ENCODE results near the gene SMYD1.

Gene SMYD1

DNA sequence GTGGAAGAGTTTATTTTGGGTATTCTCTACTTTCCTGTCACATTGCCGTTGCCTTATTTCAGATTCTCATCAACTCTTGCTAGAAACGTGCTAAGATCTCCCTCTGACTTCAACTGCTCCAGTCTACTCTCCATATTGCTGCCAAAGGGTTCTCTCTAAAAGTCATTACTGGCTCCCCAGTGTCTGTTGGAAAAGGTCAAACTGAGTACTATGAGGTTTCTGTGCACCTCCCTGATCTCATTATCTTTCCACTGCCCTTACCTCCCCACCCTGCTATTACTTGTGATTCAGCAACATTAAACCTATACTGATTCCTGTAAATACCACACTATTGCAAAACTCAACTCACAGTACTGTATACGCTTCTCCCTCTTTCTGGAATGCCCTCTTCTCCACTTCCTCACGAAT lies 10.2 kb upstream of the SMYD1 start:
- DNase-seq: no peak

DNA sequence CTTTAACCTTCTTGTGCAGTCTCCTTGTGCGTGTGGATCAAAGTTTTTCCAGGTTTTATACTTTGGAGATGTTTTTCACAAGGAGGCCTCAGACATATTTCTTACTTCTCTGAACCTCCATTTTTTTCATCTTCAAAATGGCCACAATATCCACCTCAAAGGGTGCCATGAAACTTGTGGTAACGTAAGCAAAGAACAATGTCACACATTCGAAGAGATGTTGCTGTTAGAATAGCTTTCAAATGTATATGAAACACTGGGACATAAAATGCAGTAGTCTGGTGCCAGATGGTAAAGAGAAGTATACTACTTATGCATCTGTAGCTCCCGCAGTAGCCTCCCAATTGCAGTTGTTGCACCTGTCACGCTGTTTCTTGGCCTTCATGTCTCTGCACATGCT lies 9.4 kb upstream of the SMYD1 start:
- DNase-seq: no peak

DNA sequence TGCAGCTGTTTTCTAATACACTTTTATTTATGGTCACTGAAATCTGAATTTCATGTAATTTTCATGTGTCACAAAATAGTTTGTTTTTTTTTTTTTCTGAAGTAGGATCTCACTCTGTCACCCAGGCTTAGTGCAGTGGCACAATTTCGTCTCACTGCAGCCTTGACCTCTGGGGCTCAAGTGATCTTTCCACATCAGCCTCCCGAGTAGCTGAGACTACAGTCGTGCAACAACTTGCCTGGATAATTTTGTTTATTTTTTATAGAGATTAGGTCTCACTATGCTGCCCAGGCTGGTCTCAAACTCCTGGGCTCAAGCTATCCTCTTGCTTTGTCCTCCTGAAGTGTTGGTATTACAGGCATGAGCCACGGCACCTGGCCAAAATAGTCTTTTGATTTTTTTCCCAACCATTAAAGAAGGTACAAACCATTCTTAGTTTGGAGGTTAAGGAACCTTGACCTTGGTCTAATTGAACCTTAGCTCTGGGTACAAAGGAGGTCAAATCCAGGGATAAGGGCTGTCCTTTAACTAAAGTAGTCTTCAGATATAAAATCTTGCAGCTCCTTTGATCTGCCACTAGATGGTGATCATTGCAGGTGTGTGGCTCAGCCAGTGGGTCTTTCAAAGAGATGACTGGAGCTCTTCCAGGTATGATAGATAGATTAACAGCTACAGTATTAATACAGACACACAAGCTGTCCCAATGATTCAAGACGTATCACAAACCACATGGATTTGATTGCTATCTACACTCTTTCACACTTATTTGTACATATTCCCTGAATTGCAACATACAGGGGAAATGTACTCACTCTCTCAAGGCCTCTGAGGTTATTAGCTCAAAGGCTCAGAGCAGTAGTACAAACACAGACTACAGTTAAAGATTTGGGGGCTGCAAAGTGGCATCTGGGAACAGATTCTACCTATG lies 7.4 kb upstream of the SMYD1 start:
- no peak for DNase-seq

DNA sequence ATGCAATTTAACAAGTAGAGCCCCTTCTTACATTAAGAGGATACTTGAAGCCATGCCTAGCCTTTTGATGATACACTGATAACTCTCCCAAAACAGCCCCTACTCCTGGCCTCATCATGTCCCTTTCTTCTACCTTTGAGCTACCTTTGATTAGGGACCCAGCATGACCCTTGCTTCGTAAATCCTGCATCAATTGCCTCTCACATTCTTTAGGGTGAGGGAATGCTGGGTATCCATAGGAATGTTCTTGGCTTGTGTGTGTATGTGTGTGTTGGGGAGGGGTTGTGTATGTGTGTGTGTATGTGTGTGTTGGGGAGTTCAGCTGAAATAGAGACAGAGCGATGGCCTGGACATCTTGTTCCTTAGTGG lies 6.7 kb upstream of the SMYD1 start:
- no peak for DNase-seq

DNA sequence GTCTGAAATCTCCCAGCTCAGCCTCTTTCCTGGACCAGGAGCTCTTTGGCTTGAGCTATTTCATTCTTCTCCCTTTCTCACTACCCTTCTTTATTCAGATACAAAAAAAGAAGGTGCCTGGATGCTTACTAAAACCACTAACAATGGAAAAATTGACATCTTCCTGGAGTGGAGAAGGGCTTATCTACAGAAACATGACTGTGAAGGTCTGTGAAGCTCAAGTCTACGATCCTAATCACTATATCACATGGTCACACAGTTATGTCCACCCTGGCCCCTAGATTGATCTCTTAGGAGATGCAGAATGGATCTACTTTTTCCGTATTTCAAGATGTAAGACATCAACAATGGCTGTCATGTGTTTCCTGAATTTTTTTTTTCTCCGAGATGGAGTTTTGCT lies 6.3 kb upstream of the SMYD1 start:
- no peak for DNase-seq

DNA sequence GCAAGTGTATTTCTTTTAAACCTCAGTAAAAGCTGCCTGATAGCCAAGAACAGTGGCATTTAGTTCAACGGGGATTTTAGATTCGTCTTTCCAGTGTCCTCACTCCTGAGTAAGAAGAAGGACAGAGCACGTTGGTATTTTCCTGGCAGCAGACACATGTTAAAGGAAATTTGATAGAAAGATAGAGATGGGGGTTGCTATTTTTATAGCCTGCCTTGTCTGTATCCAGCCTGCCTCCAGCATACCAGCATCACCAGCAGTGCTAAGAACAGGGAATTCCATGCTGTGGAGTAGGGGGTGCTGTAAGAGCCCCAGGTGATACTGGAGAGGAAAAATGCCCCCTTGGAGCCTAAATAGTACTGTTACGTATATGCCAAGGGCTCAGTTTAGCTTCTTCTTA lies 1.1 kb upstream of the SMYD1 start:
- no peak for DNase-seq

DNA sequence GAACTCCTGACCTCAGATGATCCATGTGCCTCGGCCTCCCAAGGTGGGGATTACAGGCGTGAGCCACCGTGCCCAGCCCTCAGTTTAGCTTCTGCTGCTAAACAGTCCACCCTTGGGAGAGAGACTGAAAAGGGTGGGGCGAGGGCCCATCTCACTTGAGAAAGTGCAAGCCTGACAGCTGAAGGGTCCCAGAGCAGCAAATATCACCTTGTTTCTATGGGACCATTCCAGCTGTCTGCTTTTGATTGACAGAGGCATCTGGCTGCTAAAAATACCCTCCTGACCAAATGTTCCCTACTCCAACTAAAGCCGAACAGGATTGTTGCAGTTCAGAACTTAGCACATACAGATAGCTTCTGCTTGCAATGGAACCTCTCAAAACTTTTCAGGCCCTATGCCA lies 436 bp upstream of the SMYD1 start:
- DNase-seq: no peak

DNA sequence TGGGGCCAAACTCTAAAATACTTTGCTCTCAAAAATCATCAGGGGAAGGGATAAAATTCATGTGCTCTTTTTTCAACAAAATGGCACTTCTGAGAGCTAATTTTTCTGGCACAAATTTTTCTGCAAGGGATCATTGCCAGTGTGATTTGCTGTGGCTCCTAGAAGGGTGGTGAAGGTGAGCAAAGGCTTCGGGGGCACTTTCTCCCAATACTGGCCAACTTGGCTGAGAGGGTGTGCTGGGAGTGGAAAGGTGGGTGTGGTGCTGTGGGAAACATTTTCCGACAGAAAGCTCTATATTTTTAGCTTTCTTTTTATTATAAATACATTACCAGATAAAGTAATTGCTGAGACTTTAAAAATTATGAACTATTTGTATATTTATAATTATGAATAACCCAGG lies 419 bp downstream of the SMYD1 start:
- DNase-seq: no peak

DNA sequence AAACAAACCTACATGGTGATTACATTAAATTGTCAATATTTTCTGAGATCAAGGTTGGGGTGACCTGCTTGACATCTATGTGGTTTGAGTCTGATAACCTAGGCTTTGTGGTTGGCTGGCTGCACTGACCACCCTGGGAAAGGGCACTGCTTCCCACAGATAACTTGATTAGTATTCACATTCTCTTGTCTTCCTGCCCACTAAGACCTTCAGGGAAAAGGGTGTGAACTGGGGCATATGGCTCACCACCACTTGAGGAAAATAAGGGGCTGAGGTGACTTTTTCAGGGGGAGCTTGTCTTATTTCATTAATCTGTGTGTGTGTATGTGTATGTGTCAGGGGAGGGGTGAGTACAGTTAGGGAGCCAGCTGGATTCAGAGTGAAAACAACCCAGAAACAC lies 1.5 kb downstream of the SMYD1 start:
- no peak for DNase-seq

DNA sequence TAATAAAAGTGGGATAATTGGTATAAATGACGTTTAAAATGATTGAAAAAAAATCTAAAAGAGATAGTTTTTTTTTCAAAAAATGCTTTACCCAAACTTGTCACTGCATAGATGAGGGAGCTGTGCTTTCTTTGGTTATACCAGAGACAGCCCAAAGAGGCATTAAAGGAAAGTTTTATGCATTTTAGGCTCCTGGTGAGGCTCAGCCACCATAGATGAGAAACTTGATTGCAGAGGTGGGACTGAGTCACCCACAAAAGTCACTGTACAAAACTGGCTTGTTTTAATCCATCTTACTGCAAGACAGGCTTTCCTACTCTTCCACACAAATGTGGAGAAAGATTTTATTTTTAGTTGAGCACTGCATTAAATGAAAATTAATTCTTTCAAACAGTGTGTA lies 2.4 kb downstream of the SMYD1 start:
- no peak for DNase-seq

DNA sequence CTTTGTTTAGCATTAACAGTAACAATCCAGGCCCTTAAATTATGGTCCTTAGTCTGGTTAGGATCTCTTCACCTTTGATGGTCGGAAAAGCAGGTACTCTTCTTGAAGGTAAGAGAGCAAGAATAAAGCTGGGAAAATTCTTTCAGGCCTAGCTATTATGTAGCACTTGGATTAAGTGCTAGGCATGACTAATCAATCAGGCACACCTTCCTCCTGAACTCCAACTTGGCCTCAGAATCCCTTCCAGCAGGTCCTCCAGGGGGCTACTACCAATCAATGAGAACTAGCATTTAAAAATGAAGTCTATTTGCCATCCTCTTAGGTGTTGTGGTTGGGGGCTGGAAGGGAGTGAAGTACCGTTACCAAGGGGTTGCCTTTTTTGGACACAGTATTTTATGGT lies 3.7 kb downstream of the SMYD1 start:
- no peak for DNase-seq

DNA sequence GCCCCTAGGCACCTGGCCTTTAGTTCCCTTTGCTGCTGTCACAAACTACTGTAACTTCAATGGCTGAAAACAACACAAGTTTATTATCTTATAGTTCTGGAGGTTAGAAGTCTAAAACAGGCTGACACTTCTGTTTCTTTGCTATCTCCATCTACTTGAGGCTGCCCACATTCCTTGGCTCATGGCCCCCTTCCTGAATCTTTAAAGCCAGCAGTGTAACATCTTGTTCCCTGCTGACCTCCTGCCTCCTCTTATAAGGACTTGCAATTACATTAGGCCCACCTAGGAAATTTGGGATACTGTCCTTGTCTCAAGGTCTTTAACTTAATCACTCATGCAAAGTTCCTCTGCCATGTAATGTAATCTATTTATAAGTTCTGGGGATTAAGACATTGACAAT lies 6.5 kb downstream of the SMYD1 start:
- DNase-seq: no peak

DNA sequence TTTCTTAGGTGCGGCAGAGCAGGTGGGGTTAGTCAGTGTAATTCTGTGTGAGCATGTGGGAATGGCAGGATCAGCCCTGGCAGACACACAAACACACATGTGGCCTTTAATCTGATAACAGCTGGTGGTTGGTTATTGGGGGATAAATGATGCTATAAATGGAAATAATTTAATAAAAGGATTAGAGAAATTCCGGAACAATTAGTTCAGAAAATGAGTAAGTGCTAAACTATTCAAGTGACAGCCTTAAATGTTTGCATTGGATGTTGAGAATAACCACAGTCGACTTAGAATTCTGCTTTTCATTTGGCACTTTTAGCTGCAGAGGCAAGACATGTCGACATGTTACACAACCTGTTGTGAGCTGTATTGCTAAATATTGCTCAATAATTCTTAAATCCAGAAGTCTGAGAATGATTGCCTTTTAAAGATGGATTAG lies 7.2 kb downstream of the SMYD1 start:
- no peak for DNase-seq

DNA sequence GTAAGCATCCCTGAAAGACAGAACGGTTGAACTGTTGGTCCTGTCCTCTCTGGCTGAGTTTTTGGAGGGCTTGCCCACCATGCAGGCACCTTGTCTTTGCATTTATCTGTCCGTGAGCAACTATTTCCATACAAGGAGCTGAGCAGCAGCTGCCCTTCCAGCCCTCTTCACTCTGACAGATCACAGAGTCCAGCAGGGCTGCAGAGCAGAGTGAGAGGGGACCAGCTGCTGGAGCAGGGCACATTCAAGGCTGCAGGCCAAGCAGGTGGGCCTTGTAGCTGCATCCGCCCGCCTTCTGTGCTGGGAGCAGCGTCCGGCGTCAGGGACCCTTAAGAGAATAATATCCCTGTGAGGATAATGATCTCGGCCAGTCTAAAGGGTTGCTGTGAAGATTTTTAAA lies 9.5 kb downstream of the SMYD1 start:
- no peak for DNase-seq

DNA sequence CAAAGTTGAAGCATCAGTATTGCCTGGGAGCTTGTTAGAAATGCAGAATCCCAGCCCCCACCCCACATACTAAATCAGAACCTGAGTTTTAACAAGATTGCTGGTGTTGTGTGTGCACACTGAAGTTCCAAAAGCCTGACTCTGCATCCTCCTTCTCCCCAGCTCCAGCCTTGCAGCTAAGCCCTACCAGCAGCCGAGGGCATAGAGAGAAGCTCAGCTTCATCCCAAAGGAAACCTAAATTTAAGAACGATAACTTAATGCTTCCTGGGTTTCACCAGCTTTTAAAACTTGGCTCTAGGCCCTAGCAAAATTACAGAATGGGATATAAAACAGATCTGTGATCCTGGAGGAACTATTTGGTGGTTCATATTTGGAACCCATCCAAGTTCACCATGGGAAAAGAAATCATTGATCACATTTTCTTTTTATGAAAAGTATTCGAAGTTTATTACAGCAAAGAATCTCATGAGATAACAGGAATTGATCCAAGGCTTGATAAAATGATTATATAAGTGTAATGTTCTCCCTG lies 11.1 kb downstream of the SMYD1 start:
- no peak for DNase-seq

DNA sequence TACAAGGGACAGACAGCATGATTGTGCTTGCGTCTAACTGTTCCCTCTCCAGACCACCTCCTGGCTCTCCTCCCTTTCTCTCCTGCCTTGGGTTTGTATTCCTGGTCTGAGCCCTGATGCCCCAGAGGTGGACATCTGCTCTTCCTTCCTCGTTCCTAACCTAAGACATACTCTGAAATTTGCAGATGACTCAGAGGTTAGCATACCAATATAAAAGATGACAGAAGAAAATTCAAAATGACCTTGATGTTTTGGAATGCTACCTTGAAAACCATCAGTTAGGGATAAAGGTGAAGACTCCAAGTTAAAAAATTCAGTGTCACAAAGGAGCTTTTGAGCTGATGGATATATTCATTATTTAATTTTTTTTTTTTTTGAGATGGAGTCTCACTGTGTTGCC lies 12.9 kb downstream of the SMYD1 start:
- no peak for DNase-seq

DNA sequence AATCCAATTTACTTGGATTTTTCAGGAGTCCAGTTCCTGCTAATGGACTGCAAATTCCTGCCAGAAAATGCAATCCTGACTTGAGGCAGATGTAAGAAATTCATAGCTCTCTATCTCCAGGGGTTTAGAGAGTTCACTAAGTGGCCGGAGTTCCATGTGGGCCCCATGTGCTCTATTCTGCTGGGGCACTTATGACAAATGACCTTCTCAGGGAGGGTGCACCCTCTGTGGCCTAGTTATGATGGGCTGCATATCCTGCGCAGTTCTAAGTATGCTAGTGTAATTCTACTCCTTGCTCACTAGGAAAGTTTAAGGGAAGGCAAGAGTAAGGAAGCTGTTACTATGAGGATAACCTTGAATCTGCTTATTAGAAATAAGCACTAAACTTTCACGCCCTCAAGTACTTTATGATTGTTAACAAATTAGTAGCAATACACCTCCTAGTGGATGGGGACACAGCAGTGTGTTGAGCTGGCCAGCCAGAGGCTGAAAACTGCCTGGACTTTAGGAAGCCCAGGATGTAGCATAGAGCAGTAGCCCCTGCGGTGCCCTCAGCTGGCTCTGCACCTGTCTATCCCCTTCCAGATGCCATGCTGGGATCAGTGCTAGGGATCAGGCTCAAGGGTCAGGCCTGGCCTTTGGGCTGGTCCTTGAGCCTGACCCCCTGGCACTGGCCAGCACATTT lies 14.4 kb downstream of the SMYD1 start:
- DNase-seq: no peak

DNA sequence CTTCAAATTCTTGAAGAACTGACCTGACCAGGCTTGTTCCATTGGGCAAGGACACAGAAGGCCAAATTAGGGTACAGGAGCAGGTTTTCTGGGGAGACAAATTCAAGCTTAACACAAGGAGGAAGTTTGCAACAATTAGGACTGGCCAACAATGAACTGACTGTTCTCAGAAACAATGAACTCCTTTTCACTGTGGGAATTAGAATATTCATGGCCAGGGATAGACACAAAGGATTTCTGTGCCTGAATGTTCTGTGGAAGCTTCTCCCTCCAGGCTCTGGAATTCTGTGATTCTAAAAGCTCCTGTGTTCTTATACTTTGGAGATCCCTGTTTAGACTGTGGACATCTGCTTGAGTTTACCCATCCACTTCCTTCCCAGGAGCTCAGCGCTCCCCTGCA lies 15.2 kb downstream of the SMYD1 start:
- DNase-seq: no peak

DNA sequence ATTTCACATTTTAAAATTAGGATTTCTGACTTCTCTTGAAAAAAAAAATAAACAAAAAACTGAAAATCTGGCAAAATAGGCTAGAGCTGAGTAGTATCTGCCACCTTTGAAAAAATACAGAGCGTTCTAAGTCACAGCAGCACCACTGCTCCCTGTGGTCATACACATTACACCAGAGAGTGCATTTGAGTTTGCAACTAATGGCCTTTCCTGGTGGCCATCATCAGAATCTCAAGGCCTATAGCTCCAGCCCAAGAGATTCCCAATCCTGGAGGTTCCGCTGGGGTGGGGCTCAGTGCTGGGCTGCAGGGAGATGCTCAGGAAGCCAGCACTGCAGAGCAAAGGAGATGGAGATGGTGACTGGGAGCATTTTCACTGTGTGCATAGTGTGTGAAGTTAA lies 17.5 kb downstream of the SMYD1 start:
- no peak for DNase-seq

DNA sequence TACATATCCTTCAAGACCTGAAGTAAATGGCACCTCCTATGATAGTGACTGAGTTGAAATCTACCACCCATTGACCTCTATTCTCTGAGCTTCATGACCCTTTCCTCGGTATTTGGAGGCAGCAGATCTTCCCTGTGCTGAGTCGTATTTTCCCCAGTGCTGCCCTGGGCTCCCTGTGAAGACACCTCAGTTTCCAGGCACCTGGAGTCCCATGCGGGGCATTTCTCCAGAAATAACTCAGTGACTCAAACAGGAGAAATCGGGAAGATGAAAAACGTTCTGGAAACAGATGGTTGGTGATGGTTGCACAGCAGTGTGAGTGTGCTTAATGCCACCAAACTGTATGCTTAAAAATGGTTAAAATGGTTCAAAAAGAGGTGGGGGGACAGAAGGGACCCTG lies 18.0 kb downstream of the SMYD1 start:
- no peak for DNase-seq

DNA sequence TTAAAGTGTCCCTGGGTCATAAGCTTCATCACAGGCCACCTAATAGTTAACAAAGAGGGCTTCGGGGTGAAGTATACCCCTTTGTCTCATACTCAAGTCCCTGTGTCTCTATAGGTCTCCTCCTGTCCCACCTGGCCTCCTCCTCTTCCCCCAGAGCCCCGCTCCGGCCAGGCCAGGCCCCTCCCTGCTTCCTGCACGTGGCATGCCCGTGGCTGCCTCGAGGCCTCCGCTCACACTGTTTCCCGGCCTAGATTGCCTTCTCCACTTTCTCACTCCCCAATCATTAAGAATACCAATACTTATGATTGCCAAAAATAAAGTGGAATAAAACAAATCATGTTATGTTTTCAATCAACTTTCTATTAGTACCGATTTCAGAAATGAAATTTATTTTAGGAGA lies 18.8 kb downstream of the SMYD1 start:
- DNase-seq: no peak

DNA sequence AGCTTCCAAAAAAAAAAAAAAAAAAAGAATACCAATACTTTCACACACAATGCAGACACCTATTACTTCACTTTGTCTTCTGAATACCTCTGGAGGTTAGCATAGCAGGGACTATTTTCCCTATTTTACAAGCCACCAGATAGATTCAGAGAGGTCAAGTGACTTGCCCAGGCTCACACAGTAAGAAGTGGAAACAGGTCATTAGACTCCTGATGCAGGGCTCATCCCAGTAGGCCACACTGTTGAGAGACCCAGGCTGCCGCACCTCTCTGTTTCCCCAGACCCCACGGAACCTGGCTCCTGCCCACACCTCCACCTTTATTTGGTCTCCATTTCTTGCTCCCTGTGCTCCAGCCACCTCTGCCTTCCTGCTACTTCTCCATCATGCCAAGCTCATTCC lies 19.4 kb downstream of the SMYD1 start:
- no peak for DNase-seq

DNA sequence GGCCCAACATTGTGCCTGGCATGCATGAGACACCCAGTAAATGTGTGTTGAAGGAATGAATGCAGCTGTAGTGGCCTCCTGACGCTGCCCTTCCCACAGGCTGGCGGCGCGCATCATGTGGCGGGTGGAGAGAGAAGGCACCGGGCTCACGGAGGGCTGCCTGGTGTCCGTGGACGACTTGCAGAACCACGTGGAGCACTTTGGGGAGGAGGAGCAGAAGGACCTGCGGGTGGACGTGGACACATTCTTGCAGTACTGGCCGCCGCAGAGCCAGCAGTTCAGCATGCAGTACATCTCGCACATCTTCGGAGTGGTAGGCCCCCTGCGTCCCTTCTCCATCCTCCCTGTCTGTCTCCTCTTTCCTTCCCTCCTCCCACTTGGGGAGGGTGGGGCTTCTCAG lies 20.1 kb downstream of the SMYD1 start:
- DNase-seq: no peak

DNA sequence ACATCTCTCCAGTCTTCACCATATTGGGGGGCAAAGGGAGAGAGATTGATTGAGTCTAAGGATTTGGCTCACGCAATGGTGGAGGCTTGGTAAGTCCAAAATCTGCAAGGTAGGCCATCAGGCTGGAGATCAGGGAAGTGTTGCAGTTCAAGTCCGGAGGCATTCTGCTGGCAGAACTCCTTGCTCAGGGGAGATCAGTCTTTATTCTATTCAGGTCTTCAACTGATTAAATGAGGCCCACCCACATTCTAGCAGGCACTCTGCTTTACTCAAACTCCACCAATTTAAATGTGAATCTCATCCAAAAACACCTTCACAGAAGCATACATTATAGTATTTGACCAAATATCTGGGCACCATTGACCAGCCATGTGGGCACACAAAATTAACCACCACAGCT lies 21.4 kb downstream of the SMYD1 start:
- DNase-seq: no peak

Data from activated T-cell treated with anti-CD3 and anti-CD28 coated beads for 4 hours (primary cell).